Measurements from ENCODE around the gene CDKAL1.
"Not testable (repeated sequence)": the region's sequence is repeated elsewhere in the genome, so short reads cannot be mapped to it uniquely, and the experiment has no call there.

Gene CDKAL1

DNA sequence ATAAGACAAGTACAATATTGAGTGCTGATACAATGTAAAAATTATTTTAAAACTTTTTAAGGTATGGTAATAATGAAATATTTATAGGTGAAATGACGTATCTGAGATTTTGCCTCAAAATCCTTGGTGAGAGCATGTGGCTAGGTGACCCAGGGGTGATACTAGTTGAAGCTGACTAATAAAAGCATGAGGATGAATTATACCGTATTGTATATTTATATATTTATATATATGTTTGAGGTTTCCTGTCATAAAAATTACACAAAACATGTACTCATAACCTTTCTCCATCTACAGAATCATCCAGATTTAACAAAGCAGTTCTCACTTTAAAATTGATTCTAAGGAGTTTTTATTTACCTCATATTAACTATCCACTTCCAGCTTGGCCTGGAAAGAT, 358.1 kb downstream of the CDKAL1 start:
- no peak for DNase-seq

DNA sequence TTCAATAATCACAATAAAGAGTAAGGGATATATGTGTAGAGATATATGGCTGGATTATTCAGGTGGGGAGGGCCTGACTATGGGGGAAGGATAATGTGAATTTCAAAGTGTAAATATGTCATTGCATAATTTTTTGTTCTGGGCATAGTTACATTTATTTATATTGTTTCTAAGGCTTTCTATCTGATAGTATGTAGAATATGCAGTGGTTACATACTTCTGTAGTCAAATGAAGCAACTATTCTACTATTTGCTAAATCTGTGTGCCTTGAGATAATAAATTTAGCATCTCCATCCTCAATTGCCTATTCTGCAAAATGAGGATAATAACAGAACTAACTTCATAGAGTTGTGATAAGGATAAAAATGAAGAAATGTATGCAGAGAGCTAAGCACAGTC, 359.2 kb downstream of the CDKAL1 start:
- no peak for DNase-seq

DNA sequence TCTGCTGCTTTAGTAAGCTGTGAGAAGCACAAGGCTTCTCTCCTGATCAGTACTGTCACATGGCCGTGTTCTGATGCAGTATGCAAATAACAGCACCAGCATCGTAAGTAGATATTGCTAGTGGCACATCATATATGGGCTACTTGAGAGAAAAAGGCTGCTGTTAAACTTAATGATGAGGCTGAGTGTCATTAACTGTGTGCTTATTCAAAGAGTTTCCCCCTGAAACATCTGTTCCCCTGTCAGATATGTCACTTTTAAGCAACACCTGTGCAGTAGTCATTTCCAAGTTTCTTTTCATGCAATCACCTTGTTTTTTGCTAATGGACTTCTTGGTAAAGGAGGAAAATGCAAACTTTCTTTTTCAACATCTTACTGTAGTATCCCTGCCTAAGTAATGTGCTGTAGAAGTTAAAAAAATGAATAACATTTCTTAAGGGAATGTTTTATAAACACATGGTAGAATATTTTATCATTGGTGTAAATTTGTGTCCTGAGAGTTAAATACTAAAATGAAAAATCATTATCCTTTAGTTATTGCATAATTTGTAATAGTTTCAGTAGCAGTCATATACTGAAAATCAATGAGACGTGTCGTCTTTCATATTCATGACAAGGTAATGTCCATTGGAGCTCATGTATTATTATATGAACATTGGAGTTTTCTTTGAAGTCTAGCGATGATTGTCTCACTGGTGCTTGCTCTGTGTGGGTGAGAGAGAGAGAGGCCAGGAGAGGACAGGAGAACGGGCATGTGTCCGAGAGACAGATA, 366.3 kb downstream of the CDKAL1 start:
- no peak for DNase-seq

DNA sequence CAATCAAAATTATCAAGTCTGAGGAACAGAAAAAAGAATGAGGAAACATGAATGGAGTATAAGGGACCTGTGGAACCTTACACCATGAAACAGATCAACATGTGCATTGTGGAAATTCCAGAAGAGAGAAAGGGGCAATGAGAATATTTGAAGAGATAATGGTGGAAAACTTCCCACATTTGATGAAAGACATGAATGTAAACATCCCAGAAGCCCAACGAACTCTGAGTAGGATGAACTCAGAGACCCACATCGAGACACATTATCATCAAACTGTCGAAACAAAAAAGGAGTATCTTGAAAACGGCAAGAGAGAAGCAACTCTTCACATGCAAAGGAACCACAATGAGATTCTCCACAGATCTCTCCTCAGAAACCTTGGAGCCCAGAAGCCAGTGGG, 371.1 kb downstream of the CDKAL1 start:
- DNase-seq, result no peak

DNA sequence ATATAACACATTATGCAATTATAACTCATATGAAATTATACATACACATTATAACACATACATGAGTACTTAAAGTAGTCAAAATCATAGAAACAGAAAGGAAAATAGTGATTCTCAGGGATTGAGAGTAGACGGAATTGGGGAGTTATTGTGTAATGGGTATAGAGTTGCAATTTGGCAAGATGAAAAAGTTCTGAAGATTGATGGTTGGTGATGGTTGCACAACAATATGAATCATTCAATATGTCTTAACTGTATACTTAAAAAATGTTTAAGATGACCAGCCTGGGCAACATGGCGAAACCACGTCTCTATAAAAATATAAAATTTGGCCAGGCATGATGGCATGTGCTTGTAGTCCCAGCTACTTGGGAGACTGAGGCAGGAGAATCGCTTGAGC, 372.7 kb downstream of the CDKAL1 start:
- no peak for DNase-seq

DNA sequence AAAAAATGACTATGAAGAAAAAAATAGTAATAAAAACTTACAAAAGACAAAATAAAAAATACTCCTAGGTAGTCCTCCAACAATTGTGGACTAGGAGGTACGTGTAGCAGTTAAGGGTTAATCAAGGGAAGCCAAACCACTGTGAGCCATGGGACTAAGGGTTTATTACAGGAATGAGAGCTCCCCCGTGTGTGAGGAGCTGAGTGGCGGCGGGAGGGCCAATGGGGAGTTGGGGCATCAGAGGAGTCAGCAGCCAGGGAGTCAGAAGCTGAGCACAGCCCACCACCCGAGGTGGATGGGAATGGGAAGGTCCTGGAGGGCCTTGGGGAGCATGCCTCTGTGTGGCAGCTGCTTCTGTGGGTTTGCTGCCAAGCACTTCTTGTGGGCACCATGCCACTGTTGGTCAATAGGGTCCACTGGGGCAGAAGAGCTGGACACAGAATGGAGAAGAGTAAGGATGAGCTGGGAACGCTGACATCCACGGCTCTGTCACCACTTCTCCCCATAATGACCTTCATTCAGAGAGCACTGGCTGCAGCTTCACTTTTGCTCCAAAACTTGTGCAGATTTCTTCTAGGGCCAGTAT, 373.3 kb downstream of the CDKAL1 start:
- DNase-seq, result no peak

DNA sequence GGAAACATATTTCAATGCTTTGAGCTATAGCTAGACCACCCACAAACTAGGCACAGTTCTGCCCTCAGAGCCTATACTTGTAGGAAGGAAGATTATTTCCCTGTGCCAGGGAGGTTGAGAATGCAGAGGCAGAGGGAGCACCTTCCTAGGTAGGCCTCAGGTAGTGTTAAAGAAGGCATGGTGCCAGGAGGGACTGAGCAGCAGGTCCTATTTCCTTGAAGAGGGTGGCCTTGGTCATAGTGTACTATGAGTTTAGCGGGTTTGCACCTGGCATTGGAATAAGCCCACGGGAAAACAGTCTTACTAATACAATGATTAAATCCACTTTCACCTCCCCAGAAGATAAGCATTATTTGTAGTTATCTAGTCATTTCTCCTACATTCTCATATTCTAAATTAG, 375.4 kb downstream of the CDKAL1 start:
- no peak for DNase-seq

DNA sequence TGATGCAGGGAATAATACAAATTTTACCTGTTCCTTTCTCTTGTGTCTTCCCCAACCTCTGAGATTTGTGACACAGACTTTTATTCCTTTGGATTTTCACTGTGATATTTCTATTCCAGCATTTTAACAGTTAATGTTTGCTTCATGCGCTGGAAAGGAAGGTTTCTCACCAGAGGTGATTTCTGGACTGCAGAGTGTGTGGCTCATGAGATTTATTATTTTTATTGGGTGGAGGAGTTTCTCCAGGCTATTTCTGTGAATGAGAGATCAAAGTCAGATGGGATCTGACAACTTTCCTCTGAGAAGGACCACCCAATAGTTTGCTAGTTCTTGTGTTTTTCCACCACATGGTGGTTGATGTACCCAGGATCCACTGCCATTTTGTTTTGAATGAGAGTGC, 377.5 kb downstream of the CDKAL1 start:
- no peak for DNase-seq

DNA sequence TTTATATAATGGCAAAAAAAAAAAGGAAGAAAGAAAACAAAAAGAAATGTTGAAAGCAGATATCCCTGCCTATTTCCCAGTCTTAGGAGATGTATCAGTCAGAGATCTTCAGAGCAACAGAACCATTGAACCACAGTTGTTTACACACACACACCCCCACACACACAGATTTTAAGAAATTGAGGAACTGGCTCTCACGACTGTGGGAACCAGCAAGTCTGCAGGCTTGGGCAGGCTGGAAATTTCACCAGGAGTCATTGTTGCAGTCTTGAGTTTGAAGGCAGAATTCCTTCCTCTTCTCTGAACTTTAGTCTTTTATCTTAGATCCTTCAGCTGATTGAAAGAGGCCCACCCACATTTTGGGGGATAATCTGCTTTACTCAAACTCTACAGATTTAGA, 380.9 kb downstream of the CDKAL1 start:
- no peak for DNase-seq

DNA sequence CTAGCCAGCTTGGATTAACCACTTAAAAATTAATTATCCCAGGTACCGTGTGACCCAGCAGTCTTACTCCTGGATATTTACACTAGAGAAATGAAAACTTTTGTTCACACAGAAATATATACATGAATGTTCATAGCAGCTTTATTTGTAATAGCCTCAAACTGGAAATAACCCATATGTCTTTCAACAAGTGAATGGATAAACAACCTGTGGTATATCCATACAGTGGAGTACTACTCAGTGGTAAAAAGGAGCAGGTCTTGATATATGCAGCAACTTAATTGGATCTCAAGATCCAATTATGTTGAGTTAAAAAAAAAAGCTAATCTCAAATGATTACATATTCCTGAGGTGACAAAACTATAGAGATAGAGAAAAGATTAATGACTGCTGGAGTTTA, 381.4 kb downstream of the CDKAL1 start:
- no peak for DNase-seq

DNA sequence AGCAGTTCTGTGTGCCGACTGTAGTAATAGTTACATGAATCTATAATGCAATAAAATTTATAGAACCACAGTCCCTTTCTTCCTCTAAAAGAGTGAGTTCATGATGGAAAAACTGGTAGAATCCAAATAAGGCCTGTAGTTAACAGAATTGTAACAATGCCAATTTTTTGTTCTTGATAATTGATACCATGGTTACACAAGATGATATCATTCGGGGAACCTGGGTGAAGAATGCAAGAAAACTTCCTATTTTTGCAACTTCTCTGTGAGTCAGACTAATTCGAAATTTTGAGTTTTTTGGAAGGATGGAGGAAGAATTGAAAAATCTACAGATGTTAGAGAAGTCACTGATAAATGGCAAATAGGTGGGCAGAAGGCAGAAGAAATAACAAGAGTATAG, 381.8 kb downstream of the CDKAL1 start:
- no peak for DNase-seq

DNA sequence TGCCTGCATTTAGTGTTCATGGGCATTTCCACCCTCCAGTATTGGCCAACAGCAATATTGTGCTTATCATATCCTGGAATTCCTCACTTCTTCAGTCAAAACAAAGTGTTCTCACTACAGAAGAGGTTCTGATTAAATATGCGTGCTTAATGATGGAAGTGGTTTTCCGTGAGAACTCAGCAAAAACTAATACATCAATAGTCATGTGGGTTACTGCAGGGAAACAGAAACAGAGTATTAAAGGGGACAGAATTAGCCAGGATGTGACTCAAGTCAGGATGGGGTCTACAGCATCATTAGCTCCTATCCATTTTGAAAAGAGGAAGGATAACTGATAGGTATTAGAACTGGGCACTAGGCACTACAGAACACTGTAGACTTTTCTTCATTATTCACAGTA, 384.6 kb downstream of the CDKAL1 start:
- DNase-seq, result no peak

DNA sequence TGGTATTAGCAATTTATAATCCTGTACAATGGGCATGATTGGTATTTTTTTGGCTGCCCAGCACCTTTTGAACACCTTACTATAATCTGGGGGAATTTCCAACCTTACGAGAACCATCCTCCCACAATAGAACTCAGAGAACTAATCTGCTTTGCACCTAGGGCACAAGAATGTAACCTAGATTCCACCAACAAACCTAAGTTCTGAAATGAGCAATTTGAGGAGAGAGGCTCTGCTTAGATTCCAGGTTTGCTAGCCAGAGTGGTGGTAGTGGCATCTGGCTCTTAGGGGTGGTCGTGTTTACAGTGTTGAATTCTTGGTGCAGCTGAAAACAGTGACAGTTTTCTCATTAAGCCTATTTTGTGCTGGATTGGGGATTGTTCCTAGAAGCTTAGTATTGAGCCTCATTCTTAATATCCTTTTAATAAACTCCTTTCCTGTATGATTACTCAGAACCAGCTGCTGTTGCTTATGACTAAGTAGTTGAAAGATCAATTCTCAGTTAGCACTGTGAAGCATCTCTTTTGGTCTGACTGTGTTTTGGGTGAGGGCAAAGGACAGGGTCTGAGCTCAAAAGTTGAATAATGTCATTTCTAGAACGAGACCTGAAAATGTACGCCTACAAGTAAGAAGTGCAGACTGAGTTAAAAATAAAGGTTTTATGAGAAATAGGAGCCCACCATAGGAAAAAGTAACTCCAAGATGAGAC, 385.6 kb downstream of the CDKAL1 start:
- DNase-seq, result no peak

DNA sequence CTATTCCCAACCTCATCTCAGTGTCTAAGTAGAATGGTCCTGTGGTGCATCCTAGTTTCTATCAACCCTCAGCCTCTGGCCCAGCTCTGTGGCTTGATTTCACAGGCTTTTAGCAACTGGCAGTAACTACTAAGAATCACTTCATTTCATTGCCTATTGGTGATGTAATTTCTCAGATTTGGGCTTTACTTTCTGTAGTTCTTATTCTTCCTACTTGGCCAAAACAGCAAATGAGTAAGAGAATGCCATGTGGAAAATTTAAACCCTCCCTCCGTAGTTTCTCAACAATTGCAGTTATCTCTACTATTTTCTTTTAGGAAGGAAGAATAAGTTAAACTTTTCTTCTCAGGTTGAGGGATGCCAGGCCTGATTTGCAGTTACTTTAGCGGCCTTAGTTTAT, 387.3 kb downstream of the CDKAL1 start:
- no peak for DNase-seq

DNA sequence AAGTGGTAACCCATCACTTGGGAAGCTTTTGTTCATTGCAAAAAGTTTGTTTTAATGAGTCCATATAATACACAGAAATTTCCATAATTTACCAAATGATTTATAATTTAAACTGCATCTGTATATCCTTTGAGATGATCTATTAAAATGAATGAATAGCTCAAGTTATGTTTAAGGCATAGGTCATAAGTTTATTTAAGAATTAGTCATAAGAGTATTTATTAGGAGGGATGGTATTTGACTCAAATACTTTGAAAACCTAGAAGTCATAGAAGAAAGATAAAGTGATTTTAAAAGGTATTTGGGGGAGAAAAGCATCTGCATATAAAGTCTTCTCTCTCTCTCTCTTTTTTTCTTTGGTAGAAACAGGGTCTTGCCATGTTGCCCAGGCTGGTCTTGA, 388.5 kb downstream of the CDKAL1 start:
- no peak for DNase-seq

DNA sequence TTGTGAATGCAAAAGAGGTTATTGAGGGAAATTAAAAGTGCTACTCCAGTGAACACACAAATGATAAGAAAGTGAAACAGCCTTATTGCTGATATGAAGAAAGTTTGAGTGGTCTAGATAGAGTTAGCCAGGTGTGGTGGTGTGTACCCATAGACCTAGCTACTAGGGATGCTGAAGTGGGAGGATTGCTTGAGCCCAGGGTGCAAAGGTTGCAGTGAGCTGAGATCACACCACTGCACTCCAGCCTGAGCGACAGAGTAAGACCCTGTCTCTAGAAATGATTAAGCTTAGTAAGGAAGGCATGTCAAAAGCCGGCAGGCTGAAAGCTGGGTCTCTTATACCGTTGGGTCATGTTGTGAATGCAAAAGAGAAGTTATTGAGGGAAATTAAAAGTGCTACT, 389.8 kb downstream of the CDKAL1 start:
- not testable (repeated sequence) for DNase-seq

DNA sequence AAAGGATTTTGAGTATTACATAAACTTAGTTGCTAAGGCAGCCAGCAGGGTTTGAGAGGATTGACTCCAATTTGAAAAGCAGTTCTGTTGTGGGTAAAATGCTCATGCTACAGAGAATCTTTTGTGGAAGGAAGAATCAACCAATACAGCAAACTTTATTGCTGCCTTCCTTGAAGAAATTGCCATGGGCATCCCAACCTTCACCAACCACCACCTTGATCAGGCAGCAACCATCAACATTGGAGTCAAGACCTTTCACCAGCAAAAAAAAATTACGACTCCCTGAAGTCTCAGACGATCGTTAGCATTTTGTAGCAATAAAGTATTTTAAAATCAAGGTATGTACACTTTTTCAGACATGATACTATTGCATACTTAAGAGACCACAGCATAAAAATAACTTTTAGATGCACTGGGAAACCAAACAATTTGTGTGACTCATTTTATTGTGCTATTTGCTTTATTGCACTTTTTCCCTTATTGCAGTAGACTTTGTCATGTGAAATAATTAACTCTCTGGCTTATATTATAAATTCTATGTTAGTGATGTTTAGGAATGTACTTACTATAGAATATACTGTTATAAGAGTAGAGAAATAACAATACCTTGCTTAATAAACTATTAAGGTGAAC, 390.8 kb downstream of the CDKAL1 start:
- no peak for DNase-seq

DNA sequence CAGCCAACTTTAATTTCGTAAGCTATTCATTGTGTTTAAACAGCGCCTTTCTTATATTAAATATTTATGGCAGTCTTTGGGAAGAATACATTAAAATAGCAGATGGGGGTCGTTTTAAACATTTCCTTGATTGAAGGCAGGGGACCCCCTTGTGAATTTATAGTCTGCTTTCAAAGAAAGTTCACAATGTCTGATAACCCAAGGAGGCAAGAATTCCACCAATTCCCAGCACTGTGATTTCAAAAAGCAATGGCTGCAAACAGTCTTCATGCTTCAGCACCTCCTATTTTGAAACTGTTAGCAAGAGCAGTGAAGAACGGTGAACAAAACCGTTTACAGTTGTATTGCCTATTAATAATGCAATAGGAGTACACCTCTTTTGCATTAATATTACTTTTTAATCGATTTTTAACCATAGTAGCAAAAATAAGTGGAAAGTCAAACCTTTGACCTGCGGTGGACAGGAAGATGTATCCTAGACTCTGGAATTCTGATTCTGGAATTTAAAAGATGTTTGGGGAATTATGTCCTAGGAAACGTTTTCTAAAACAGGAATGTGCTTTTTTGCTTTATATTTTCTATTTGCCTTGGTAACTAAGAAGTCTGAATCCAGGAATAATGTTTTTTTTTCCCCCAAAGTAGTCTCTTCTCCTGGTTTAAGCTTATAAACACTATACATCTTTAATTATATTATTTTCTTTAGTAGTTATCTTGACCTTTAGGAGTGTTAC, 393.0 kb downstream of the CDKAL1 start:
- DNase-seq, result no peak

DNA sequence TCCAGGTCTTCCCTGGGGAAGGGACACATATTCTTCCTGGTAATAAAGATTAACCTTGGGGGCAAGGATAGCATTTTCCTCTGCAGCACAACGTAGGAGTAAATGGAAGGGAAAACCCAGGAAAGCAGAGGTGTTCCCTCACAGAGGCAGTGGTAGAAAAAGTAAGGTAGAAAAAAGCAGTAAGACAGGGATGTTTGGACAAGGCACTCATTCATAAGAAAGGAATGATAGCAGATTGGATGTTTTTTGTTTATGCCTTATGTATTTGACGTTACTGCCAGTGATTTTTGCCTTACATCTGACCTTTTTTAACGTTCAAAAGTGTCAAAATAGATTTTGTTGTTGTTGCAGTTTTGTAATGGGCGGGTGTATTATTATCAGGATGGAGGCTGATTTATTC, 395.0 kb downstream of the CDKAL1 start:
- no peak for DNase-seq

DNA sequence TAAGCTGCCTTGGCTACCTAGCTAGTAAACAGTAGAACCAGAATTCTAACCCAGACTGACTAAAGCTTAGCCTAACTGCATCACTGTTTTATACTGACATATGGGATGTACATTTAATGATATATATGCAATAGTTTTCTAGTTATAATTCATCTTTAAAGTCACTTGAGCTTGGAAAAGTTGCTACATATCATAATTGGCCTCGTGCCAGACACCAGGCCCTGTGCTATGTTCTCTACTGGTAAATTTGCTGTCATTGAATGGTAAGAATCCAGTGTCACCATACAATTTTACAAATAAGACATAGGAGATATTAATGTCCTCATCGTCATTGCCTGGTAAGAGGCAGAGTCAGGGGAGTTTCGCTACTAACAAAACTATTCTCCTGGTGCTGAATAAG, 396.8 kb downstream of the CDKAL1 start:
- no peak for DNase-seq

DNA sequence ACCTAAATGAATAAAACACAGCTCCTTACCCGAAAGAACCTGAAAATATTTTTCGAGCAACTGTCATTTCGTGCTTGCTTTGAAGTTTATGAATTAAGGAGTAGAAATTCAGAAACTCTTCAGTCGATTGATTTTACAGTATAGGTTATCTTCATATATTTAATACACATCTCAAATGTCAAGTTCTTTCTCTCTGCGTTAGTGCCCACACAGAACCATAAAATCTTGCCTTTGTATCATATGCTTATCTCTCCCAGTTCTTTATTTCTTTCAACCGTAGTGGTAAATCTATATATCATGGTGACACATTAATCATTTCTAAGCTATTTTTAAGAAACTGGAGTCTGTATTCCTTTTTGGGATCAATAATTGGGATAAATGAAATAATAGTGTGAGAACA, 397.5 kb downstream of the CDKAL1 start:
- no peak for DNase-seq

DNA sequence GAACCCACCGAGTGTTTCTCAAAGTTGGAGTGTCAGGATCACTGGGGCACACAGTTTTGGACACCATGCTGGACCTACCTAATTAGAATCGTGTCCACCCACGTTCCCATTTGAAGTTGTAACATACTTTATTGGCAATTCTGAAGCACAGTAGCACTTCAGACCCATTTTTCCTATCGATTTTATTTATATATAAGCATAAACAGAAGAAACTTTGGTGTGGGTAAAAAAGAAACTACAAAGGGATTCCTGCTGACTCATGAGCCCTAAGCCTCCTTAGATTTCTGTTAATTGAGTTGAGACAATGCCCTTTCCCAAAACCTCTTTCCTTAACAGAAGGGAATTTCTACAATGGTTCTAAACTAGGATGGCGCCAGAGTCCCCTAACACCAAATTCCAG, 398.0 kb downstream of the CDKAL1 start:
- DNase-seq, result no peak
